ENCODE data around the gene NPHS2.

The NPHS2 gene

GRCh38 chr1:179575497-179576314, at the start of gene NPHS2:
Gene NPHS2, minus strand, starts transcription at chr1:179575948. Its CDS starts 84 bp downstream, at chr1:179575864.
- no peak for DNase-seq

- DNase-seq, result no peak
These were observed 36.6 kb upstream of the NPHS2 start for GRCh38 chr1:179612361-179612760.

- no peak for DNase-seq
These were observed 25.3 kb upstream of the NPHS2 start for GRCh38 chr1:179601093-179601492.

GRCh38 chr1:179599623-179600249, 24.0 kb upstream of the NPHS2 start:
- DNase-seq, result no peak

GRCh38 chr1:179598631-179599030, 22.9 kb upstream of the NPHS2 start:
- DNase-seq, result no peak

GRCh38 chr1:179591592-179592580, 16.1 kb upstream of the NPHS2 start, which contains the start of gene TDRD5:
Gene TDRD5, plus strand, starts transcription at chr1:179591832. Its CDS starts 784 bp downstream, at chr1:179592616.
- DNase-seq, result no peak

GRCh38 chr1:179591253-179591591, 15.5 kb upstream of the NPHS2 start:
- no peak for DNase-seq

- DNase-seq, result no peak
These were observed 14.9 kb upstream of the NPHS2 start for GRCh38 chr1:179590671-179591070.

- DNase-seq, result no peak
These were observed 13.8 kb upstream of the NPHS2 start for GRCh38 chr1:179589509-179589908.

- DNase-seq, result no peak
These were observed 12.8 kb upstream of the NPHS2 start for GRCh38 chr1:179588425-179589024.

GRCh38 chr1:179587336-179587735, 11.6 kb upstream of the NPHS2 start:
- no peak for DNase-seq

- no peak for DNase-seq
These were observed 10.5 kb upstream of the NPHS2 start for GRCh38 chr1:179586107-179586823.

- DNase-seq, result no peak
These were observed 8.1 kb upstream of the NPHS2 start for GRCh38 chr1:179583771-179584320.

- DNase-seq, result no peak
These were observed 761 bp upstream of the NPHS2 start for GRCh38 chr1:179576509-179576908.

- DNase-seq, result no peak
These were observed 17.7 kb downstream of the NPHS2 start for GRCh38 chr1:179558078-179558477.

GRCh38 chr1:179554427-179554826, 21.3 kb downstream of the NPHS2 start:
- DNase-seq, result no peak

- DNase-seq, result no peak
These were observed 24.7 kb downstream of the NPHS2 start for GRCh38 chr1:179550746-179551682.

GRCh38 chr1:179549368-179549700, 26.4 kb downstream of the NPHS2 start:
- DNase-seq, result no peak

- DNase-seq, result no peak
These were observed 26.9 kb downstream of the NPHS2 start for GRCh38 chr1:179548666-179549367.

- no peak for DNase-seq
These were observed 28.7 kb downstream of the NPHS2 start for GRCh38 chr1:179547021-179547535.

Data from CD4-positive, alpha-beta T cell treated with Interleukin-6 for 4 hours (primary cell).